GM12873 (cell line): Measurements from ENCODE around the gene HOXA2.

Experiments used
- CTCF ChIP-seq: IDR thresholded peaks from 2 replicates; pipeline ENCODE4 v1.5.1; 2012; ENCODE audit warnings: low read depth, mild to moderate bottlenecking, moderate library complexity, low read length, control low read depth; ENCODE audit not compliant: insufficient read depth; ENCODE audit errors: missing control alignments

Gene HOXA2

GRCh38 chr7:27115221-27116026 lies 12.9 kb upstream of the HOXA2 start:
- TF ChIP-seq CTCF, result no peak

GRCh38 chr7:27114881-27115220 lies 12.4 kb upstream of the HOXA2 start:
- no peak for TF ChIP-seq CTCF

- no peak for TF ChIP-seq CTCF
These were observed 11.7 kb upstream of the HOXA2 start for GRCh38 chr7:27113991-27114769.

- TF ChIP-seq CTCF, result no peak
These were observed 10.8 kb upstream of the HOXA2 start for GRCh38 chr7:27112955-27113949.

GRCh38 chr7:27112361-27112760 lies 9.9 kb upstream of the HOXA2 start:
- TF ChIP-seq CTCF, result no peak

- no peak for TF ChIP-seq CTCF
These were observed 9.3 kb upstream of the HOXA2 start for GRCh38 chr7:27111751-27112277.
